CD4-positive, alpha-beta T cell (primary cell): Measurements from ENCODE around the gene PKNOX2. TPM values are rescaled to one million over a fixed set of nuclear protein-coding genes. Genes with fewer than 3 reads are reported as not detected.

ENCODE experiments used
- ATAC-seq: fragments of 200-7000 bp; cut with Tn5 transposase; one replicate; pipeline ENCODE4 v1.10.0; 2022; ENCODE audit warnings: mild to moderate bottlenecking; ENCODE audit not compliant: poor library complexity
- CTCF ChIA-PET: fragments of 350-600 bp; sonication (Branson Sonifier 250); formaldehyde crosslinking; loops from one replicate; lab custom pipeline; 2021; ENCODE audit warnings: antibody characterized with exemption, inconsistent platforms; lab: Charles Lee
- POLR2A ChIA-PET: fragments of 350-600 bp; sonication (Branson Sonifier 250); formaldehyde crosslinking; loops from one replicate; lab custom pipeline; 2021; ENCODE audit warnings: antibody characterized with exemption, inconsistent platforms; lab: Charles Lee
- DNase-seq, 14 experiments: peaks; one replicate each; pipeline ENCODE4 v3.0.0-alpha.2; 2013 to 2020; ENCODE audit warnings: mixed read lengths in 2 of 14
- H3K27ac ChIP-seq, 2 donors: one replicate each; pipeline versions ENCODE4 v1.5.1 to v1.7.0; 2013; ENCODE audit warnings: low read length in 2 of 2, low read depth in 1 of 2, mild to moderate bottlenecking in 1 of 2
- H3K27me3 ChIP-seq, 2 experiments: 1 replicate in 1 of 2; 2 replicates in 1 of 2; pipeline versions ENCODE4 v1.6.1 to v1.7.0; 2013; ENCODE audit warnings: low read length in 2 of 2, control low read depth in 1 of 2, mild to moderate bottlenecking in 1 of 2, moderate library complexity in 1 of 2; ENCODE audit not compliant: insufficient read depth in 2 of 2, control insufficient read depth in 1 of 2
- H3K36me3 ChIP-seq: one replicate; pipeline ENCODE4 v1.6.1; 2013; ENCODE audit warnings: low read length, control low read depth; ENCODE audit not compliant: insufficient read depth
- H3K4me1 ChIP-seq: one replicate; pipeline ENCODE4 v1.6.1; 2013; ENCODE audit warnings: low read length, control low read depth; ENCODE audit not compliant: insufficient read depth
- H3K4me3 ChIP-seq: one replicate; pipeline ENCODE4 v1.5.1; 2013; ENCODE audit warnings: mild to moderate bottlenecking, low read length, moderate library complexity
- H3K9me3 ChIP-seq, 2 experiments: 1 replicate in 1 of 2; 2 replicates in 1 of 2; pipeline versions ENCODE4 v1.6.1 to v1.7.0; 2013; ENCODE audit warnings: low read length in 2 of 2, mild to moderate bottlenecking in 2 of 2, control low read depth in 1 of 2, moderate library complexity in 1 of 2; ENCODE audit not compliant: control insufficient read depth in 1 of 2, insufficient read depth in 1 of 2
- H3K27ac Mint-ChIP-seq: one replicate; pipeline ENCODE4 v1.8.0; 2020; ENCODE audit warnings: mixed read lengths
- H3K27me3 Mint-ChIP-seq: one replicate; pipeline ENCODE4 v1.8.0; 2021; ENCODE audit warnings: mixed read lengths
- H3K36me3 Mint-ChIP-seq: one replicate; pipeline ENCODE4 v1.8.0; 2021; ENCODE audit warnings: low read depth, mixed read lengths
- H3K4me1 Mint-ChIP-seq: one replicate; pipeline ENCODE4 v1.8.0; 2021; ENCODE audit warnings: low read depth, mixed read lengths
- H3K4me3 Mint-ChIP-seq: one replicate; pipeline ENCODE4 v1.8.0; 2020; ENCODE audit warnings: mild to moderate bottlenecking, mixed read lengths
- H3K9me3 Mint-ChIP-seq: one replicate; pipeline ENCODE4 v1.8.0; 2020; ENCODE audit warnings: mixed read lengths
- intact Hi-C, 2 experiments: fragments of 100-400 bp; cut with DNase I in 1 of 2; cut with micrococcal nuclease in 1 of 2; formaldehyde crosslinking; loops; one replicate each; pipeline versions ENCODE4 v1.15.1 to v1.9.0; 2023 to 2025; cut with DNase I, micrococcal nuclease
- total RNA-seq, 174 experiments: library from RNA in 2 of 174; stranded (reverse) in 2 of 174; gene quantifications; one replicate each; pipeline ENCODE4 v1.2.3 and lab custom pipeline; 2021 to 2026
- TF ChIP-seq, protein P1 (sequence below): fragments of 200-600 bp; IDR thresholded peaks from one replicate; pipeline ENCODE4 v1.8.0; 2022; ENCODE audit warnings: antibody characterized with exemption, mild to moderate bottlenecking

The PKNOX2 gene
- total RNA-seq, 2 experiments from 2014 or later: not detected

DNA sequence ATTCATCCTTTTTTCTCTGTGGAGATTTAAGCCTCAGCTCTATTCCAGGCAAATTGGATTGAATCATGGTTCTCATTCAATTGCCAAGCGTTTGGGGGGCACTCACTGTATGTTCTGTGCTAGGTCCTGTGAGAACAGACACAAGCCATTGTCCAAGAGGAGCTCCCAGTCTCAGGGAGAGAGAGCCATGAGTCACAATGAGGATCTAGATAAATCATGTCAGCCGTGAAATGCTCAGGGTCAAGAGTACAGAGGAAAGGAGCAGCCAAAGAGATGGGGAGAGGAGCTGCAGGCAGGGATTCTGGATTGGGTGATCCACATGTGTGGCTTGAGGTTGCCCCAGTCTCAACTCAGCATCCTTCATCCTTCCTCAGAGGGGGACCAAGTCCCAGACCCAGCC, 237.9 kb downstream of the PKNOX2 start:
- intact Hi-C loops: loop anchor here in 1 of 2 experiments (10.0 kb wide), 1 partner anchor 448 kb away; the partner anchor contains the start of gene CCDC15
- CTCF ChIA-PET: no interaction called here
- Mint-ChIP-seq H3K4me1 (peaks cover 7% of the 10 kb centered on the region), H3K36me3 (no peaks in the 10 kb centered on the region), H3K4me3 (no peak overlapping the region), H3K27me3 (peaks cover 78% of the 10 kb centered on the region), H3K27ac (no peak overlapping the region), H3K9me3 (no peaks in the 10 kb centered on the region)
- TF ChIP-seq, protein P1, sequence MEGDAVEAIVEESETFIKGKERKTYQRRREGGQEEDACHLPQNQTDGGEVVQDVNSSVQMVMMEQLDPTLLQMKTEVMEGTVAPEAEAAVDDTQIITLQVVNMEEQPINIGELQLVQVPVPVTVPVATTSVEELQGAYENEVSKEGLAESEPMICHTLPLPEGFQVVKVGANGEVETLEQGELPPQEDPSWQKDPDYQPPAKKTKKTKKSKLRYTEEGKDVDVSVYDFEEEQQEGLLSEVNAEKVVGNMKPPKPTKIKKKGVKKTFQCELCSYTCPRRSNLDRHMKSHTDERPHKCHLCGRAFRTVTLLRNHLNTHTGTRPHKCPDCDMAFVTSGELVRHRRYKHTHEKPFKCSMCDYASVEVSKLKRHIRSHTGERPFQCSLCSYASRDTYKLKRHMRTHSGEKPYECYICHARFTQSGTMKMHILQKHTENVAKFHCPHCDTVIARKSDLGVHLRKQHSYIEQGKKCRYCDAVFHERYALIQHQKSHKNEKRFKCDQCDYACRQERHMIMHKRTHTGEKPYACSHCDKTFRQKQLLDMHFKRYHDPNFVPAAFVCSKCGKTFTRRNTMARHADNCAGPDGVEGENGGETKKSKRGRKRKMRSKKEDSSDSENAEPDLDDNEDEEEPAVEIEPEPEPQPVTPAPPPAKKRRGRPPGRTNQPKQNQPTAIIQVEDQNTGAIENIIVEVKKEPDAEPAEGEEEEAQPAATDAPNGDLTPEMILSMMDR: no peak
- Histone ChIP-seq H3K4me1 (peaks cover 5% of the 10 kb centered on the region), H3K9me3 (peaks cover 0 to 6% of the 10 kb centered on the region in 2 experiments), H3K27ac (no peak overlapping the region), H3K36me3 (no peaks in the 10 kb centered on the region), H3K4me3 (no peak overlapping the region), H3K27me3 (peaks cover 14 to 20% of the 10 kb centered on the region in 2 experiments)
- DNase-seq (no peak), ATAC-seq (no peak)
- POLR2A ChIA-PET: no interaction called here

DNA sequence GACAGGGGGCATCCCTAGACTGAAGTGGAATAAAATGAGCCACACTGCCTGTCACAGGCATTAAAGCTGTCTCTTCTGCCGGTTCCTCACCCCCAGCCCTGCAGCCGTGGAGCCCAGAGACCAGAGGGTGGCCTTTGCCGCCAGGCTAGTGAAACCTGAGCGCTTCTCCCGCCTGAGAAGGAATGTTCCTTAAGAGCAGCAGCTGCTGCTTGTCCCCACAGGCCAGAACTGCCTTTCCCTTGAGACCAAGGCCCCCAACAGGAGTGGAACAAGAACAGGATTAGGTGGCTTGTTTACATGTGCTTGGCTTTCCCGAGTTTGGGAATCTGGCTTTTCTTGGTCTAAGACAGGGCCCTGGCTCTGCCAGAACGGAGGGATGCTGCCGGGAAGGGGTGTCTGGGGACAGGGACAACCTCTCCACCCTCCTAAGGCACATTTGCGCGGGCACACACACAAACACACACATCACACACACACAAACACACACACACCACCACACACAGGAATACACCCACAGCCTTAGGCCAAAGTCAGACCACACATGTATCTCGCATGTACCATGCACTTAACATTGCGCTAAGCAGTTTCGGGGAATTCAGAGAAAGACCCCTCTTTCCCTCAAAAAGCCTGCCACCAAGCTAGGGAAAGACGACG, 239.7 kb downstream of the PKNOX2 start:
- no peaks in the 10 kb centered on the region for H3K36me3 Mint-ChIP-seq
- Histone ChIP-seq H3K27ac (no peak overlapping the region), H3K27me3 (peaks cover 14 to 22% of the 10 kb centered on the region in 2 experiments), H3K4me3 (no peak overlapping the region), H3K4me1 (peaks cover 5% of the 10 kb centered on the region), H3K36me3 (no peaks in the 10 kb centered on the region), H3K9me3 (peaks cover 0 to 6% of the 10 kb centered on the region in 2 experiments)
- TF ChIP-seq, protein P1: no peak
- CTCF ChIA-PET: no interaction called here
- ATAC-seq: no peak
- no peak overlapping the region for H3K27ac Mint-ChIP-seq
- no peak overlapping the region for H3K4me3 Mint-ChIP-seq
- no peaks in the 10 kb centered on the region for H3K9me3 Mint-ChIP-seq
- intact Hi-C loops: loop anchor here in 1 of 2 experiments (10.0 kb wide), 1 partner anchor 449 kb away; the partner anchor contains the start of gene CCDC15
- DNase-seq: no peak
- POLR2A ChIA-PET: no interaction called here
- peaks cover 78% of the 10 kb centered on the region for H3K27me3 Mint-ChIP-seq
- H3K4me1 Mint-ChIP-seq: peaks cover 7% of the 10 kb centered on the region

DNA sequence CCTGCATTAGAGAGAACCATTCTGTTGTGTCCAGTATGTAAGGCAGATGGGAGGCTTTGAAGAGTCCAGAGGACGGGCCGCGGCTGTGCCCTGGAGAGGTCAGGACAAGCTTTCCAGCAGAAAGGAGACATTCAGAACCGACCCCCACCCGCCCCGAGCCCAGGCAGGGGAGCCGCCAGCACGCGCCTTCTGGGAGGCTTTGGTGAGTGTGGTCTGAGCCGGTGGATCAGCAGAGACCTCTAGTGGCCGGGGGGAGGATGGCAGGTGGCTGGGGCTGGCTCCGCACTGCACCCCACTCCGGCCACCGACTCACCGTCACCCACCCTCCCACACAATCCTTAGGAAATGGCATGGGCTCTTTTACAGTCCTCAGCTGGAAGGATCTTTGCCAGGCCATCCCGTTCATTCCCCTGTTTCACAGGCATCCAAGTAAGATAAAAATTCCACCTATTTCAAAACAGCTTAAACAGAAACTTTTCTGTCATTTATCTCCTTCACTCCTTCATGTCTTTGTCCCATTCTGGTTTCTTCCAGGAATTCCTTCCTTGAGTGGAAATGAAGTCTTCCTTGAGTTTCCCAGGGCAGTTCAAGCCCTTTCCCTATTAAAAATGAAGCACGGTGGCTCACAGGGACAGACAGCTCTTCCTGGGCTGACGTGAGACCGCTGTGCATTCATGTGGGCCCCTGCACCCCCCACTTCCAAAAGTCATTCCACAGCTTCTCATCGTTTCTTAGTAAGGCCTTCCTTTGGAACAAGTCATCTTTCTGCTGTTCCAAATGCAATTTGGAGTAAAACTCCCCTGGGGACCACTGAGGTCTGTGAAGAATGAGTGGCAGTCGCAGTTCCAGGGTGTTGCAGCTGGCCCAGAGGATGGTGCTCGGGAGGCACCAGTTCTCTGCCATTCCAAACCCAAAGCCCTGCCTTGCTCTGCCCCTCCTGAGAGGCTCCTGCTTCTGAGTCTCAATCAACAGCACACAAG, 240.6 kb downstream of the PKNOX2 start:
- peaks cover 7% of the 10 kb centered on the region for H3K4me1 Mint-ChIP-seq
- CTCF ChIA-PET: no interaction called here
- no peak overlapping the region for H3K4me3 Mint-ChIP-seq
- Histone ChIP-seq H3K4me1 (peaks cover 5% of the 10 kb centered on the region), H3K27me3 (peaks cover 19 to 29% of the 10 kb centered on the region in 2 experiments), H3K27ac (no peak overlapping the region), H3K4me3 (no peak overlapping the region), H3K36me3 (no peaks in the 10 kb centered on the region), H3K9me3 (peaks cover 0 to 6% of the 10 kb centered on the region in 2 experiments)
- DNase-seq (peak; percentile 28 to 75 (median 56)), ATAC-seq (peak; percentile 88)
- TF ChIP-seq, protein P1: peak; percentile 83
- no peaks in the 10 kb centered on the region for H3K9me3 Mint-ChIP-seq
- intact Hi-C loops: loop anchor here (5.0 to 10.0 kb wide), 2 partner anchors 443 to 450 kb away; partner anchors contain the start of gene CCDC15 (in 1 of the 2)
- H3K27ac Mint-ChIP-seq: no peak overlapping the region
- H3K27me3 Mint-ChIP-seq: peaks cover 78% of the 10 kb centered on the region
- POLR2A ChIA-PET: no interaction called here
- no peaks in the 10 kb centered on the region for H3K36me3 Mint-ChIP-seq
